Measurements from ENCODE around the gene CES1.
"Not testable (repeated sequence)": the region's sequence is repeated elsewhere in the genome, so short reads cannot be mapped to it uniquely, and the experiment has no call there.

The CES1 gene

GRCh38 chr16:55808286-55808685 is 24.6 kb downstream of the CES1 start:
- H3K9ac ChIP-seq (ENCODE audit: low read depth, low read length, poor library complexity); H3K27me3 ChIP-seq (ENCODE audit: control insufficient read depth in 3 of 3, insufficient read depth in 3 of 3, low read depth in 1 of 3, low read length in 3 of 3); H3K4ac ChIP-seq (ENCODE audit: low read length); H2AK5ac ChIP-seq (ENCODE audit: low read depth, low read length); H3K18ac ChIP-seq (ENCODE audit: low read length); H3K9me3 ChIP-seq (replicated peaks in 1 of 2; ENCODE audit: control insufficient read depth in 2 of 2, insufficient read depth in 1 of 2, low read depth in 1 of 2, low read length in 2 of 2); H2BK15ac ChIP-seq (ENCODE audit: low read length); H4K8ac ChIP-seq (ENCODE audit: low read depth, low read length); H3K4me3 ChIP-seq (ENCODE audit: low read length in 2 of 2); H2BK5ac ChIP-seq (ENCODE audit: low read length); H3K4me2 ChIP-seq (ENCODE audit: insufficient read depth, low read length, poor library complexity, severe bottlenecking); DNase-seq (ENCODE audit: low spot score); H3K36me3 ChIP-seq (replicated peaks in 1 of 2; ENCODE audit: control insufficient read depth in 2 of 2, insufficient read depth in 2 of 2, low read length in 2 of 2); H3K4me1 ChIP-seq (ENCODE audit: control insufficient read depth in 2 of 2, insufficient read depth in 1 of 2, low read depth in 1 of 2, low read length in 2 of 2); H2AFZ ChIP-seq (ENCODE audit: low read length); H2BK12ac ChIP-seq (ENCODE audit: low read length); H3K14ac ChIP-seq (ENCODE audit: low read length); H3K23ac ChIP-seq (ENCODE audit: low read depth, low read length, poor library complexity); H3K79me1 ChIP-seq (ENCODE audit: low read depth, low read length); H3K27ac ChIP-seq (replicated peaks; ENCODE audit: low read length); H4K91ac ChIP-seq (ENCODE audit: low read depth, low read length, poor library complexity); H2BK120ac ChIP-seq (ENCODE audit: low read depth, low read length): not testable (repeated sequence)
- WGBS, 2 donors (ENCODE audit: extremely low coverage in 2 of 2, insufficient read length in 2 of 2, insufficient replicate concordance in 1 of 2) = no CpG with 5 or more reads among the region's 1 CpG

- H3K27ac ChIP-seq (replicated peaks; ENCODE audit: low read length); H2BK15ac ChIP-seq (ENCODE audit: low read length); DNase-seq (ENCODE audit: low spot score); H2BK12ac ChIP-seq (ENCODE audit: low read length); H2AK5ac ChIP-seq (ENCODE audit: low read depth, low read length); H2AFZ ChIP-seq (ENCODE audit: low read length); H3K4me3 ChIP-seq (ENCODE audit: low read length in 2 of 2); H3K18ac ChIP-seq (ENCODE audit: low read length); H4K8ac ChIP-seq (ENCODE audit: low read depth, low read length); H2BK5ac ChIP-seq (ENCODE audit: low read length); H3K79me1 ChIP-seq (ENCODE audit: low read depth, low read length); H4K91ac ChIP-seq (ENCODE audit: low read depth, low read length, poor library complexity); H3K4me1 ChIP-seq (ENCODE audit: control insufficient read depth in 2 of 2, insufficient read depth in 1 of 2, low read depth in 1 of 2, low read length in 2 of 2); H3K4me2 ChIP-seq (ENCODE audit: insufficient read depth, low read length, poor library complexity, severe bottlenecking); H3K36me3 ChIP-seq (replicated peaks in 1 of 2; ENCODE audit: control insufficient read depth in 2 of 2, insufficient read depth in 2 of 2, low read length in 2 of 2); H3K27me3 ChIP-seq (ENCODE audit: control insufficient read depth in 3 of 3, insufficient read depth in 3 of 3, low read depth in 1 of 3, low read length in 3 of 3); H3K9ac ChIP-seq (ENCODE audit: low read depth, low read length, poor library complexity); H3K23ac ChIP-seq (ENCODE audit: low read depth, low read length, poor library complexity); H3K4ac ChIP-seq (ENCODE audit: low read length); H2BK120ac ChIP-seq (ENCODE audit: low read depth, low read length); H3K14ac ChIP-seq (ENCODE audit: low read length); H3K9me3 ChIP-seq (replicated peaks in 1 of 2; ENCODE audit: control insufficient read depth in 2 of 2, insufficient read depth in 1 of 2, low read depth in 1 of 2, low read length in 2 of 2): not testable (repeated sequence)
- WGBS, 2 donors (ENCODE audit: extremely low coverage in 2 of 2, insufficient read length in 2 of 2, insufficient replicate concordance in 1 of 2) = no CpG with 5 or more reads among the region's 6 CpGs
Observed at GRCh38 chr16:55805104-55805503, 27.8 kb downstream of the CES1 start.

GRCh38 chr16:55803681-55804080 is 29.2 kb downstream of the CES1 start:
- not testable (repeated sequence) for H3K79me1 ChIP-seq (ENCODE audit: low read depth, low read length); H3K4me3 ChIP-seq (ENCODE audit: low read length in 2 of 2); H2BK5ac ChIP-seq (ENCODE audit: low read length); H3K4me2 ChIP-seq (ENCODE audit: insufficient read depth, low read length, poor library complexity, severe bottlenecking); H2BK15ac ChIP-seq (ENCODE audit: low read length); H4K91ac ChIP-seq (ENCODE audit: low read depth, low read length, poor library complexity); H3K4ac ChIP-seq (ENCODE audit: low read length); H3K36me3 ChIP-seq (replicated peaks in 1 of 2; ENCODE audit: control insufficient read depth in 2 of 2, insufficient read depth in 2 of 2, low read length in 2 of 2); DNase-seq (ENCODE audit: low spot score); H3K4me1 ChIP-seq (ENCODE audit: control insufficient read depth in 2 of 2, insufficient read depth in 1 of 2, low read depth in 1 of 2, low read length in 2 of 2); H3K27me3 ChIP-seq (ENCODE audit: control insufficient read depth in 3 of 3, insufficient read depth in 3 of 3, low read depth in 1 of 3, low read length in 3 of 3); H3K23ac ChIP-seq (ENCODE audit: low read depth, low read length, poor library complexity); H3K9me3 ChIP-seq (replicated peaks in 1 of 2; ENCODE audit: control insufficient read depth in 2 of 2, insufficient read depth in 1 of 2, low read depth in 1 of 2, low read length in 2 of 2); H3K27ac ChIP-seq (replicated peaks; ENCODE audit: low read length); H3K18ac ChIP-seq (ENCODE audit: low read length); H2BK120ac ChIP-seq (ENCODE audit: low read depth, low read length); H2AK5ac ChIP-seq (ENCODE audit: low read depth, low read length); H3K9ac ChIP-seq (ENCODE audit: low read depth, low read length, poor library complexity); H4K8ac ChIP-seq (ENCODE audit: low read depth, low read length); H2AFZ ChIP-seq (ENCODE audit: low read length); H2BK12ac ChIP-seq (ENCODE audit: low read length); H3K14ac ChIP-seq (ENCODE audit: low read length)
- no CpG with 5 or more reads among the region's 8 CpGs for WGBS, 2 donors (ENCODE audit: extremely low coverage in 2 of 2, insufficient read length in 2 of 2, insufficient replicate concordance in 1 of 2)

GRCh38 chr16:55792934-55793374 is 39.9 kb downstream of the CES1 start:
- not testable (repeated sequence) for H3K9ac ChIP-seq (ENCODE audit: low read depth, low read length, poor library complexity); H2AFZ ChIP-seq (ENCODE audit: low read length); H3K27me3 ChIP-seq (ENCODE audit: control insufficient read depth in 3 of 3, insufficient read depth in 3 of 3, low read depth in 1 of 3, low read length in 3 of 3); H2BK120ac ChIP-seq (ENCODE audit: low read depth, low read length); H2BK15ac ChIP-seq (ENCODE audit: low read length); H2BK5ac ChIP-seq (ENCODE audit: low read length); H3K18ac ChIP-seq (ENCODE audit: low read length); H3K27ac ChIP-seq (replicated peaks; ENCODE audit: low read length); H3K23ac ChIP-seq (ENCODE audit: low read depth, low read length, poor library complexity); H3K4me3 ChIP-seq (ENCODE audit: low read length in 2 of 2); H3K4me2 ChIP-seq (ENCODE audit: insufficient read depth, low read length, poor library complexity, severe bottlenecking); H3K36me3 ChIP-seq (replicated peaks in 1 of 2; ENCODE audit: control insufficient read depth in 2 of 2, insufficient read depth in 2 of 2, low read length in 2 of 2); H3K14ac ChIP-seq (ENCODE audit: low read length); H2BK12ac ChIP-seq (ENCODE audit: low read length); H3K79me1 ChIP-seq (ENCODE audit: low read depth, low read length); H4K8ac ChIP-seq (ENCODE audit: low read depth, low read length); H3K4ac ChIP-seq (ENCODE audit: low read length); H3K4me1 ChIP-seq (ENCODE audit: control insufficient read depth in 2 of 2, insufficient read depth in 1 of 2, low read depth in 1 of 2, low read length in 2 of 2); H3K9me3 ChIP-seq (replicated peaks in 1 of 2; ENCODE audit: control insufficient read depth in 2 of 2, insufficient read depth in 1 of 2, low read depth in 1 of 2, low read length in 2 of 2); DNase-seq (ENCODE audit: low spot score); H2AK5ac ChIP-seq (ENCODE audit: low read depth, low read length); H4K91ac ChIP-seq (ENCODE audit: low read depth, low read length, poor library complexity)
- WGBS, 2 donors (ENCODE audit: extremely low coverage in 2 of 2, insufficient read length in 2 of 2, insufficient replicate concordance in 1 of 2) = no CpG with 5 or more reads among the region's 11 CpGs

Data from neuronal stem cell (in vitro differentiated cells).